Spleen (tissue), 11 donors: ENCODE measurements around the gene GHRL. TPM values are rescaled to one million over a fixed set of nuclear protein-coding genes. Genes with fewer than 3 reads are reported as not detected.

Experiments used
- DNase-seq: peaks from one replicate; pipeline ENCODE4 v3.0.0-alpha.2; 2020
- H3K27ac ChIP-seq, 8 donors: fragments of 200-600 bp; sonication (generic) in 7 of 8; 1 replicate in 4 of 8; 2 replicates in 4 of 8; pipeline versions ENCODE4 v1.5.0 to v1.8.0; 2016 to 2021; ENCODE audit warnings: inconsistent platforms in 4 of 8, mild to moderate bottlenecking in 4 of 8, moderate library complexity in 1 of 8
- H3K27me3 ChIP-seq, 7 donors: fragments of 200-600 bp; sonication (generic) in 6 of 7; replicated peaks in 1 of 7; 1 replicate in 4 of 7; 2 replicates in 3 of 7; pipeline versions ENCODE4 v1.5.0 to v1.8.0; 2016 to 2021; ENCODE audit warnings: inconsistent platforms in 3 of 7, mild to moderate bottlenecking in 1 of 7
- H3K36me3 ChIP-seq, 6 donors: fragments of 200-600 bp; sonication (generic) in 5 of 6; 1 replicate in 4 of 6; 2 replicates in 2 of 6; pipeline versions ENCODE4 v1.5.0 to v1.8.0; 2016 to 2021; ENCODE audit warnings: inconsistent platforms in 2 of 6
- H3K4me1 ChIP-seq, 6 donors: fragments of 200-600 bp; sonication (generic) in 5 of 6; 1 replicate in 3 of 6; 2 replicates in 3 of 6; pipeline versions ENCODE4 v1.5.0 to v1.8.0; 2016 to 2021; ENCODE audit warnings: inconsistent platforms in 3 of 6
- H3K4me3 ChIP-seq, 8 donors: fragments of 200-600 bp; sonication (generic) in 7 of 8; 1 replicate in 4 of 8; 2 replicates in 4 of 8; pipeline versions ENCODE4 v1.5.0 to v1.8.0; 2016 to 2021; ENCODE audit warnings: inconsistent platforms in 4 of 8, mild to moderate bottlenecking in 4 of 8, moderate library complexity in 2 of 8
- H3K9me3 ChIP-seq, 8 donors: fragments of 200-600 bp; sonication (generic) in 7 of 8; 1 replicate in 4 of 8; 2 replicates in 4 of 8; pipeline versions ENCODE4 v1.5.0 to v1.8.0; 2016 to 2021; ENCODE audit warnings: inconsistent platforms in 4 of 8
- POLR2A ChIP-seq, 3 donors: fragments of 450-650 bp; IDR thresholded peaks; one replicate each; pipeline ENCODE4 v1.5.1; 2017; ENCODE audit warnings: antibody characterized with exemption in 3 of 3, mild to moderate bottlenecking in 1 of 3
- POLR2AphosphoS5 ChIP-seq, 3 donors: sonication (generic); formaldehyde crosslinking; IDR thresholded peaks; one replicate each; pipeline ENCODE4 v1.5.1; 2017; ENCODE audit warnings: antibody characterized with exemption in 3 of 3
- WGBS, 5 donors: extraction: QIAGEN DNeasy Blood & Tissue Kit in 3 of 5; methylation state at CpG; one replicate each; pipeline versions ENCODE4 v1.1.5 to v1.1.7; 2013 to 2018; 5-methylcytosine and 5-hydroxymethylcytosine counted together
- intact Hi-C: fragments of 100-400 bp; cut with DNase I; formaldehyde crosslinking; loops from one replicate; pipeline ENCODE4 v1.15.0; 2023; ENCODE audit warnings: low total_unique reads
- polyA plus RNA-seq, 3 donors: library from polyadenylated mRNA; stranded (reverse); fragments of 200-250 nt; gene quantifications; one replicate each; pipeline ENCODE4 v1.2.1, GENCODE V29; 2013
- total RNA-seq, 7 donors: library from RNA; depleted of rRNA in 3 of 7; stranded (reverse); fragments of >200 nt in 3 of 7; fragmentation: NEBNext Ultra II Directional in 4 of 7; extraction: Animal tissue kit (Norgen Biotek cat#: 25700) in 4 of 7; gene quantifications; one replicate each; pipeline versions ENCODE4 v1.1.0 to v1.2.1, GENCODE V29; 2016 to 2021
- TF ChIP-seq, protein P1 (sequence below), 11 experiments: fragments of 200-600 bp in 7 of 11; fragments of 450-650 bp in 4 of 11; sonication (generic) in 4 of 11; IDR thresholded peaks in 8 of 11; conservative IDR thresholded peaks in 3 of 11; 1 replicate in 7 of 11; 2 replicates in 4 of 11; pipeline versions ENCODE4 v1.4.0 to v1.8.0; 2016 to 2021; ENCODE audit warnings: antibody characterized with exemption in 11 of 11, inconsistent platforms in 4 of 11, mild to moderate bottlenecking in 1 of 11
- donor health status: healthy with polysubstance abuse.
- donor health status: DM: no; HTN: no; CAD: no; lungs with moderate emphysema.
- donor health status: DM: no; HTN: no; CAD: no.
- donor health status: Bipolar disorder and iron deficiency.
- donor health status: healthy.
- donor health status: DM: no; HTN: no; CAD: no.
- donor health status: DM: yes; HTN: yes; CAD: no.

The GHRL gene
- total and polyA plus RNA-seq, 10 donors, result 1.1 to 8.0 (median 4.0) TPM

- Histone ChIP-seq H3K27ac (no peak overlapping the region), H3K36me3 (no peaks in the 10 kb centered on the region), H3K4me1 (peaks cover 0 to 6% (median 0%) of the 10 kb centered on the region in 6 donors), H3K4me3 (no peak overlapping the region), H3K27me3 (peaks cover 0 to 29% (median 0%) of the 10 kb centered on the region in 7 donors), H3K9me3 (no peaks in the 10 kb centered on the region)
- intact Hi-C loops, result no loop called here
- 78 to 84% (median 83%) methylated on average over 17 to 20 of the region's 20 CpGs for WGBS, 5 donors
- no peak for TF ChIP-seq POLR2AphosphoS5 (IDR thresholded peaks at IDR 0.05)
- TF ChIP-seq POLR2A (IDR thresholded peaks at IDR 0.05), result no peak
- TF ChIP-seq, protein P1, sequence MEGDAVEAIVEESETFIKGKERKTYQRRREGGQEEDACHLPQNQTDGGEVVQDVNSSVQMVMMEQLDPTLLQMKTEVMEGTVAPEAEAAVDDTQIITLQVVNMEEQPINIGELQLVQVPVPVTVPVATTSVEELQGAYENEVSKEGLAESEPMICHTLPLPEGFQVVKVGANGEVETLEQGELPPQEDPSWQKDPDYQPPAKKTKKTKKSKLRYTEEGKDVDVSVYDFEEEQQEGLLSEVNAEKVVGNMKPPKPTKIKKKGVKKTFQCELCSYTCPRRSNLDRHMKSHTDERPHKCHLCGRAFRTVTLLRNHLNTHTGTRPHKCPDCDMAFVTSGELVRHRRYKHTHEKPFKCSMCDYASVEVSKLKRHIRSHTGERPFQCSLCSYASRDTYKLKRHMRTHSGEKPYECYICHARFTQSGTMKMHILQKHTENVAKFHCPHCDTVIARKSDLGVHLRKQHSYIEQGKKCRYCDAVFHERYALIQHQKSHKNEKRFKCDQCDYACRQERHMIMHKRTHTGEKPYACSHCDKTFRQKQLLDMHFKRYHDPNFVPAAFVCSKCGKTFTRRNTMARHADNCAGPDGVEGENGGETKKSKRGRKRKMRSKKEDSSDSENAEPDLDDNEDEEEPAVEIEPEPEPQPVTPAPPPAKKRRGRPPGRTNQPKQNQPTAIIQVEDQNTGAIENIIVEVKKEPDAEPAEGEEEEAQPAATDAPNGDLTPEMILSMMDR (IDR thresholded peaks at IDR 0.05 in 8 of 11, conservative IDR thresholded peaks at IDR 0.05 in 3 of 11), result no peak
- peak; percentile 61 for DNase-seq
These were observed 40.0 kb upstream of the GHRL start for GRCh38 chr3:10332481-10333348.

- peaks cover 0 to 39% (median 0%) of the 10 kb centered on the region in 7 donors for H3K27me3 ChIP-seq
- H3K4me3 ChIP-seq, result no peak overlapping the region
- no peaks in the 10 kb centered on the region for H3K9me3 ChIP-seq
- no peak for TF ChIP-seq POLR2A (IDR thresholded peaks at IDR 0.05)
- no peak for TF ChIP-seq POLR2AphosphoS5 (IDR thresholded peaks at IDR 0.05)
- TF ChIP-seq, protein P1 (IDR thresholded peaks at IDR 0.05 in 8 of 11, conservative IDR thresholded peaks at IDR 0.05 in 3 of 11), result no peak
- no peak overlapping the region for H3K27ac ChIP-seq
- peaks cover 0 to 6% (median 0%) of the 10 kb centered on the region in 6 donors for H3K4me1 ChIP-seq
- DNase-seq, result no peak
- intact Hi-C loops, result no loop called here
- no peaks in the 10 kb centered on the region for H3K36me3 ChIP-seq
- WGBS, 5 donors, result 79 to 90% (median 87%) methylated on average over 8 of the region's 8 CpGs
These were observed 38.6 kb upstream of the GHRL start for GRCh38 chr3:10331320-10331719.

GRCh38 chr3:10330319-10330718 is 37.6 kb upstream of the GHRL start:
- H3K9me3 ChIP-seq, result no peaks in the 10 kb centered on the region
- no peak overlapping the region for H3K4me3 ChIP-seq
- 62 to 84% (median 83%) methylated on average over 12 of the region's 12 CpGs for WGBS, 5 donors
- DNase-seq, result peak; percentile 67
- TF ChIP-seq POLR2A (IDR thresholded peaks at IDR 0.05) (no peak), POLR2AphosphoS5 (IDR thresholded peaks at IDR 0.05) (no peak)
- TF ChIP-seq, protein P1 (IDR thresholded peaks at IDR 0.05 in 8 of 11, conservative IDR thresholded peaks at IDR 0.05 in 3 of 11), result no peak
- intact Hi-C loops, result no loop called here
- no peak overlapping the region for H3K27ac ChIP-seq
- no peaks in the 10 kb centered on the region for H3K36me3 ChIP-seq
- H3K27me3 ChIP-seq, result peaks cover 0 to 40% (median 0%) of the 10 kb centered on the region in 7 donors
- peaks cover 0 to 6% (median 0%) of the 10 kb centered on the region in 6 donors for H3K4me1 ChIP-seq

DNA sequence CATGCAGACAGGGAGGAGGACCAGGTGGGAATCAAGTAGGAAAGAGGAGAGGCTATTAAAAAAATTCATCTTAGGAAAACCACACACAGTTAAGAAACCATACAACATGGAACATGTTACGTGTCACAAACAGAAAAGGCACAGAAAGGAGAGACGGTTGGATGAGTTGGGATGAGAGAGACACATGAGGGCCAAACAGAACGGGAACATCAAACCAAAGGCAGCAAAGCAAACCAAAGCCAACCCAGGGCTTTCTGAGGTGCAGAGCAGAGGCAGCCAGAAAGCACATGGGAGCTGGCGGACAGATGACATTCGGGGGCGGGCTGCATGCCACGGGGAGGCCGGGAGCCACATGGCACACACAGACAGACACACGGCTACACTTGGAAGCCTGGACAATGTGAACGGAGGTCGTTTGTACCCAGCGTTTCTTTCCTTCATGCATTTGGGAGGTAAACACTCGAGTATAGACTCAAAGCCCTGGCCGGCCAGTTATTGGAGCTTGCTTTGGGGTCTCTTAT is 36.8 kb upstream of the GHRL start:
- Histone ChIP-seq H3K27ac (no peak overlapping the region), H3K4me1 (peaks cover 0 to 6% (median 0%) of the 10 kb centered on the region in 6 donors), H3K27me3 (peaks cover 0 to 40% (median 0%) of the 10 kb centered on the region in 7 donors), H3K36me3 (no peaks in the 10 kb centered on the region), H3K4me3 (no peak overlapping the region), H3K9me3 (no peaks in the 10 kb centered on the region)
- intact Hi-C loops, result no loop called here
- TF ChIP-seq POLR2A (IDR thresholded peaks at IDR 0.05) (no peak), POLR2AphosphoS5 (IDR thresholded peaks at IDR 0.05) (no peak)
- TF ChIP-seq, protein P1 (IDR thresholded peaks at IDR 0.05 in 8 of 11, conservative IDR thresholded peaks at IDR 0.05 in 3 of 11), result no peak
- 80 to 91% (median 85%) methylated on average over 14 of the region's 14 CpGs for WGBS, 5 donors
- no peak for DNase-seq
